HFF-Myc (cell line): ENCODE measurements around the gene CDK9.

Source experiments
- DNase-seq: peaks from one replicate; pipeline ENCODE4 v3.0.0-alpha.2; 2011; ENCODE audit warnings: low read depth; ENCODE audit errors: extremely low read depth
- H3K4me3 ChIP-seq: replicated peaks from 2 replicates; pipeline ENCODE4 v1.5.1; 2011; ENCODE audit warnings: low read depth, mild to moderate bottlenecking, control low read depth, low read length
- TF ChIP-seq, protein P1 (sequence below): IDR thresholded peaks from 2 replicates; pipeline ENCODE4 v1.5.1; 2012; ENCODE audit warnings: mild to moderate bottlenecking, low read depth, low read length, control low read depth; ENCODE audit errors: missing control alignments

The CDK9 gene

DNA sequence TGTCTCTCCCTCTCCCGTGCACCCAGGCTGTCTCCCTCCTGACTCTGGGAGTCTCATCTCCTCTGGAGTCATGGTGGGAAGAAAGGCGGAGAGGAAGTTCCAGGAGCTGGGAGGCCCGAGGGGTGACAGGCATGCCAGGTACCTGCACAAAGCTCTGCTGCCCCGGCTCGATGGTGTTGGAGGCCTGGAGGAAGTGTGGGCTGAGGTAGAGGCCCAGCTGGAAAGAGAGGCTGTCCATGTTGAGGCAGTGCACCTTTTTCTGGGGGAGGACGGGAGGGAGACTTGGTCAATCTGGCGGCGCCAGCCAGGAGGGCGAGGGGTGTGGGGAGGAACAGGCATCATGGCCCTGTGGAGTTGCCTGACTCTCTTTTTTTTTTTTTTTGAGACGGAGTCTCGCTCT, 32.7 kb downstream of the CDK9 start:
- H3K4me3 ChIP-seq: no peak overlapping the region
- no peak for DNase-seq
- TF ChIP-seq, protein P1, sequence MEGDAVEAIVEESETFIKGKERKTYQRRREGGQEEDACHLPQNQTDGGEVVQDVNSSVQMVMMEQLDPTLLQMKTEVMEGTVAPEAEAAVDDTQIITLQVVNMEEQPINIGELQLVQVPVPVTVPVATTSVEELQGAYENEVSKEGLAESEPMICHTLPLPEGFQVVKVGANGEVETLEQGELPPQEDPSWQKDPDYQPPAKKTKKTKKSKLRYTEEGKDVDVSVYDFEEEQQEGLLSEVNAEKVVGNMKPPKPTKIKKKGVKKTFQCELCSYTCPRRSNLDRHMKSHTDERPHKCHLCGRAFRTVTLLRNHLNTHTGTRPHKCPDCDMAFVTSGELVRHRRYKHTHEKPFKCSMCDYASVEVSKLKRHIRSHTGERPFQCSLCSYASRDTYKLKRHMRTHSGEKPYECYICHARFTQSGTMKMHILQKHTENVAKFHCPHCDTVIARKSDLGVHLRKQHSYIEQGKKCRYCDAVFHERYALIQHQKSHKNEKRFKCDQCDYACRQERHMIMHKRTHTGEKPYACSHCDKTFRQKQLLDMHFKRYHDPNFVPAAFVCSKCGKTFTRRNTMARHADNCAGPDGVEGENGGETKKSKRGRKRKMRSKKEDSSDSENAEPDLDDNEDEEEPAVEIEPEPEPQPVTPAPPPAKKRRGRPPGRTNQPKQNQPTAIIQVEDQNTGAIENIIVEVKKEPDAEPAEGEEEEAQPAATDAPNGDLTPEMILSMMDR: no peak

DNA sequence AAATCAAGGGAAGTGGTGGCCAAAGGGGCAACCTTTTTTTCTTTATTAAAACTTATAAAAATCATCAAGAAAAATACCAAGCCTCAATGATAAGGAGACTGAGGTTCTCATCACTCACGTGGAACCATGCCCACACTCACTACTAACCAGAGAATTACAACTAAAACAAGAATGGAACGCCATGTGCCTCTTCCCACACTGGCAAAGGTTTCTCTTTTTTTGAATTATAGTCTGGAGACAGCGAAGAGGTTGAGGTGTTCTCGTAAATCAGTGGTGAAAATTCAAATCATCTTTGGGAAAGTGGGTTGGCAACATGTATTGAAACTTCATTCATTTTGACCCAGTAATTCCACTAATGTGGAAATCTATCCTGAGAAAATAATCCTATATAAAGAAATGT, 36.3 kb downstream of the CDK9 start:
- DNase-seq: no peak
- TF ChIP-seq, protein P1: no peak

DNA sequence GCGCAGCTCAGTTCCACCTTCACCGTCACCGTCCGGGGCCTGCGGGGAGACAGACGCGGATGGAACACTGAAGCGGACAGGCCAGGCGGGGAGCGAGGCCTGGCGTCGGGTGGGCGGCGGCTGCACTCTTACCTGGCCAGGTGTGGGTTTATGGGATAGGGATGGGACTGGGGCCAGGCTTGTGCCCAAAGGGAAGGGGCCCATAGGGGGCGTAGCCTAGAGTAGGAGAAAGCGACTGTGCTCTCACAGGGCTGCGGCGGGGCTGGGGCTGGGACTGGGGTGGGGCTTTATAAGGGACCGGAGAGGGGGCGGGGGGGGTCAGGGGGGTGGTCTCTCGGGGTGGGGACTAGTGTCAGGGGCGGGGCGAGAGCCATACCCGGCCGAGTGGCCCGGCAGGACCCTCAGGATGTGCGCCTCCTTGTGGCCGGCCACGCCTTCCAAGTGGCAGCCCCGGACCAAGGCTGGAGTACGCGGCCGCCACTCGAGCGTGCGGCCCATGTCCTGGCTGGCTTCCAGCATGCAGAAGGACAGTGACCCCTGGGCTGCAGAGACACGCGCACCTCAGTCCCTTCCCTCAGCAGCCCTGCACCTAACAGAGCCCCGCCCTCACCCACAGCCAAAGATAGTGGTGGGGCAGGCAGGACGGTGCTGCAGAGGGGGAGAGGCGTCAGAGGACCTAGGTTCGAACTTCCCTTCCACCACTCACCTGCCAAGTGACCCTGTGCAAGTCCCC, 39.7 kb downstream of the CDK9 start:
- TF ChIP-seq, protein P1: peak; percentile 13
- no peak for DNase-seq
- H3K4me3 ChIP-seq: no peak overlapping the region

More for the DNA sequence above, 36.3 kb downstream of the CDK9 start:
- H3K4me3 ChIP-seq: no peak overlapping the region

DNA sequence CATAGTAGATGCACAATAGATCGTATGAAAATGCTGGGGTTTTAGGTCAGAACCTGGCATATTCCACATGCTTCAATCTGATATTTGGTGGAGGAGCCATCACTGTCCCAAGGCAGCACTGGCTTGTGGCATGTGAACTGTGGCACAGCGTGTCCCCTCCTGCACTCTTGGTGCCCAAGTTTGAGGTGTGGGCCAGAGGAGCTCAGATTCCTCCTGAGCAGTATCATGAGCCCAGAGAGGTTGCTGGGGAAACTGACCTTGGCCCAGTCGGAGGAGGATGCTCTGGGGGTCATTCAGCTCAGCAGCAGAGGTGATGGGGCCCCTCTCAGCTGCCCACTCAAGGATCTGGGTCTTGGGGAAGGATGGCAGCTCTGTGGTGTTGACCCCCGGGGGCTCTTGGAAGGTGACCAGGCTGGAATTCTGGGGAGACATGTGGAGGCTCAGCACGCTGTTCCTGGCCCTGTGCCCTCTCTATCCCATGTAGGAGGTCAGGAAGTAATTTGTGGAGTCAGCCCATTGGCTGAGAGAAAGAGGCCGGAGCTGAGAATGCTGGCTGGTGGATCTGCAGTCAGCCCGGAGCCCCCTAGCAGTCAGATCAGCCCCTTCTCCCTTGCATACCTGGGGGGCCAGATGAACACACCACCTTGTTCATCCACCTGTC, 40.5 kb downstream of the CDK9 start:
- H3K4me3 ChIP-seq: no peak overlapping the region
- TF ChIP-seq, protein P1: no peak
- no peak for DNase-seq

DNA sequence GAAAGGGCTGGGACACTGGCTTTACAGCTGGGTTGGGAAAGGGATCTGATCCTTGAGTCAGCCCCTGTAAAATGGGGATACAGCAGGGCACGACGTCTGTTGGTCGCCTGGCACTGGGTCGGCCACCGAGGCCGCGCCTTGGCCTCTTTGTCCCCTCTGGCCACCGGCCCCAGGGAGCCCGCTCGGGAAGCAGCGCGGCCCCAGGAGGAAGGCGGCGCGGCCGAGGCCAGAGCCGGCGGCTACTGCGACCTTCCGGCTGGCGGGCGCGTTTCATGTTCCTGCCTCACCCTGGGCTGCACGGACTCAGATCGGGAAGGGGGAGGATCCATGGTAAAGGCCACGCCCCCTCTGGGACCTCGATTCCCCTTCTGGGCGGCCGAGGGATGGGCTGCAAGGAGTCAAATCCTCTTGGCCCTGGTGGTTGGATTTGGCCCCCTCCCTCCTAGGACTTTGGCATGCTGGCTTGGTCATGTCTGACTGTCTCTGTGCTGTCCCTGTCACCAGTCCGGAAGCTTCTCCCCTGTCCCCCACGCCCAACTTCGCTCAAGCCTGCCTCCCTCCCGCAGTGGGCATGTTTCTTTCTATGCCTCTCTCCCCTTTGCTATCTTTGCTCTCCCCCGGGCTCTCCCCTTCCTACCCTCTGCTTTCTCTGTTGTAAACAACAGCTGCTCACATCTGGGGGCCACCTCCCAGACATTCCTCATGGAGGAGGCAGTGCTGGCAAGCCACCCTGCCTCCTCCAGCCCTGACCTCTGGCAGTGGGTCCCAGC, 42.6 kb downstream of the CDK9 start:
- TF ChIP-seq, protein P1: no peak
- peak; percentile 36 for DNase-seq
- no peak overlapping the region for H3K4me3 ChIP-seq

DNA sequence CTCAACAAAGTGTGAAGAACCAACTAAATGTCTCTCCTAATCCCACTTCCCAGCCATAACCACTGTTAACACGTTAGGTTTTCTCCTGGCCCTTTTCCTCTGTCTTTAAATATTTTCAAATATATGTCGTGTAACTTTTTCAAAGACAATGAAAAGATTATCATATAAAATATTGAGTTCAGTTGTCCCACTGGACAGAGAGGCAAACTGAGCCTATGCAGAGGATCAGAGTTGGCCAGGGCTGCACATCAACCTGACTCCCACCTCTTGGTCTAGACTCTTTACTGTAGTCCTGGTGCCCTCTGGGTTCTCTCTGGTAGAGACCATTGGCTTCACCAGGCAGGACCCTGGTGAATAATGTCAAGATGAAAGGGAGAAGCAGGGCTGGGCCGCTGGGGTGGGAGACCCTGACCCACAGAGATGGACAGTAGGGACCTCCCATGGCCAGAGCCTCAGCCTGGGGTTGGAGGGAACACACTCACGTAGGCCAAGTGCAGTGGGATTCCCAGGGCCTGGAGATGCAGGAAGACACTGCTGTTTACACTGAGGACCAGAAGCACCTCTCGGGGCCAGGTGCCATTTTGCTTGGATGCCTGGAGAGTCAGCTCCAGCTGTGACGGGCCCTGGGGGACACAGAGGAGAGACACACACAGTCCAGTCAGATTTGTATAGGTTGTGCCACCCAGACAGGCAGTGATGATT, 43.5 kb downstream of the CDK9 start:
- TF ChIP-seq, protein P1: no peak
- DNase-seq: no peak
- no peak overlapping the region for H3K4me3 ChIP-seq
